Measurements from ENCODE around the gene LRRC46. TPM values are rescaled to one million over a fixed set of nuclear protein-coding genes. Genes with fewer than 3 reads are reported as not detected.

Gene LRRC46
- total RNA-seq, 1 experiment from 2014 or later, result 1.2 TPM

DNA sequence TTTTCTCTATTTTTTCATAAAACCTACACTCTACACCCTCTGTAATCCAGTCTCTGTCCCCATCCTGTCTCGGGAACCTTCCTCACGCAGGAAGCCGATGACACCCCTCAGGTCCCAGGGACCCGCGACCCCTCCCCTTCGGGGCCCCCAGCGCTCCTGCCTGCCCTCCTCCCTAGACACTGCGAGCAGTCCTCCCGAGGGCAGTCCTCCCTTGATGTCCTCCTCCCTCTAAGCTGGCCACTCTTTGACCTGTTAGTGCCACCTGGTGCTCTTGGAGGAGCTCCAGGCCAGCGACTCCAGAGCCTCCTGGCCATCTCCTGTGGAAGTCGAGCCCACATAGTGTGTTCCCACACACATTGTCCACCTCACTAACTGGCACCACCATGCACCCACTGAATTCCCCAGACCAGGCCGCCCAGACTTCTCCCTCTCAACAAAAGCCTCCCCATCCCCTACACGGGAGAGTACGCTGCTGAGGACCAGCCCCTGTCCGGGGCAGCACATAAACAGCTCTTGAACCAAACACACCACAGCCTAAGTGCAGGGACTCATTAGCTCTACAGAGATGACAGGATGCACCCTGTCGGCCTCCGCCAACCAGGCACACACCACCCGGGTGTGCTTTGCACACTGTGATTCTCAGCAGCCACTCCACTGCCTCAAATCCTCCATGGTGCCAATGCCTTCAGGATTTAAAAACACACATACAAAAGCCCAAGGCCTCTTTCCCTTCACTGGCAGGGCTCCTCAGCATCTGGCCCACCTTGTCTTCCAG is 19.1 kb upstream of the LRRC46 start:
- Mint-ChIP-seq H3K9me3 (ENCODE audit: unreplicated experiment) (no peaks in the 10 kb centered on the region), H3K36me3 (ENCODE audit: insufficient read depth, unreplicated experiment) (peaks cover 9% of the 10 kb centered on the region), H3K27ac (ENCODE audit: low read depth, unreplicated experiment) (no peak overlapping the region), H3K4me1 (ENCODE audit: insufficient read depth, unreplicated experiment) (peaks cover 23% of the 10 kb centered on the region), H3K27me3 (ENCODE audit: insufficient read depth, unreplicated experiment) (no peaks in the 10 kb centered on the region), H3K4me3 (ENCODE audit: unreplicated experiment) (no peak overlapping the region)
- BruUV-seq (replicated peaks), result no TSS peak
- POLR2A ChIA-PET, result interaction anchor here (1.1 kb wide), 1 partner anchor 19 kb away, joined by 3 read pairs; the partner anchor contains the start of genes LRRC46 and MRPL10
- CTCF ChIA-PET, result no interaction called here
- no peak for DNase-seq (ENCODE audit: unreplicated experiment)
- intact Hi-C loops (cut with micrococcal nuclease), result no loop called here
- TF ChIP-seq, protein P1, sequence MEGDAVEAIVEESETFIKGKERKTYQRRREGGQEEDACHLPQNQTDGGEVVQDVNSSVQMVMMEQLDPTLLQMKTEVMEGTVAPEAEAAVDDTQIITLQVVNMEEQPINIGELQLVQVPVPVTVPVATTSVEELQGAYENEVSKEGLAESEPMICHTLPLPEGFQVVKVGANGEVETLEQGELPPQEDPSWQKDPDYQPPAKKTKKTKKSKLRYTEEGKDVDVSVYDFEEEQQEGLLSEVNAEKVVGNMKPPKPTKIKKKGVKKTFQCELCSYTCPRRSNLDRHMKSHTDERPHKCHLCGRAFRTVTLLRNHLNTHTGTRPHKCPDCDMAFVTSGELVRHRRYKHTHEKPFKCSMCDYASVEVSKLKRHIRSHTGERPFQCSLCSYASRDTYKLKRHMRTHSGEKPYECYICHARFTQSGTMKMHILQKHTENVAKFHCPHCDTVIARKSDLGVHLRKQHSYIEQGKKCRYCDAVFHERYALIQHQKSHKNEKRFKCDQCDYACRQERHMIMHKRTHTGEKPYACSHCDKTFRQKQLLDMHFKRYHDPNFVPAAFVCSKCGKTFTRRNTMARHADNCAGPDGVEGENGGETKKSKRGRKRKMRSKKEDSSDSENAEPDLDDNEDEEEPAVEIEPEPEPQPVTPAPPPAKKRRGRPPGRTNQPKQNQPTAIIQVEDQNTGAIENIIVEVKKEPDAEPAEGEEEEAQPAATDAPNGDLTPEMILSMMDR (IDR thresholded peaks at IDR 0.05; ENCODE audit: unreplicated experiment), result no peak

DNA sequence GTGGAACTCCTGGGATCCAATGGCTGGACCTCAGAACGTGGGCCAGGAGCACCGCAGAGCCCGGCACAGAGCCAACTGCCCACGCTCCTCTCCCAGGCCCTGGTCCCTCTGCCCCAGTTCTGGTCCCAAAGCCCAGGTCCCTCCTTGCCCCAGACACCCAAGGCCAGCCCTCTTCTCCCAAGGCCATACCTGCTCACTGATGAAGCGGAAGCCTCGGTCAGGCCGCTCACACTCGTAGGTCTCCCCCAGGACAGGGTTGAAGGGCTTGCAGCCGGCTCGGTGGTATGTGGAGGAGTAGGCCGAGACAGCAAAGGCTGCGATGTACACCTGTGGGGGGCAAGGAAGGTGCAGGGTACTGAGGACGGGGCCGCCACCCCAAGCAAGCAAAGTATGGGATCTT is 18.4 kb upstream of the LRRC46 start:
- CTCF ChIA-PET, result no interaction called here
- no peak for DNase-seq (ENCODE audit: unreplicated experiment)
- intact Hi-C loops (cut with micrococcal nuclease), result no loop called here
- POLR2A ChIA-PET, result no interaction called here
- no peaks in the 10 kb centered on the region for H3K9me3 Mint-ChIP-seq (ENCODE audit: unreplicated experiment)
- peaks cover 9% of the 10 kb centered on the region for H3K36me3 Mint-ChIP-seq (ENCODE audit: insufficient read depth, unreplicated experiment)
- no peak overlapping the region for H3K4me3 Mint-ChIP-seq (ENCODE audit: unreplicated experiment)
- H3K4me1 Mint-ChIP-seq (ENCODE audit: insufficient read depth, unreplicated experiment), result peaks cover 23% of the 10 kb centered on the region
- TF ChIP-seq, protein P1 (IDR thresholded peaks at IDR 0.05; ENCODE audit: unreplicated experiment), result no peak
- H3K27me3 Mint-ChIP-seq (ENCODE audit: insufficient read depth, unreplicated experiment), result no peaks in the 10 kb centered on the region
- BruUV-seq (replicated peaks), result no TSS peak
- H3K27ac Mint-ChIP-seq (ENCODE audit: low read depth, unreplicated experiment), result no peak overlapping the region

DNA sequence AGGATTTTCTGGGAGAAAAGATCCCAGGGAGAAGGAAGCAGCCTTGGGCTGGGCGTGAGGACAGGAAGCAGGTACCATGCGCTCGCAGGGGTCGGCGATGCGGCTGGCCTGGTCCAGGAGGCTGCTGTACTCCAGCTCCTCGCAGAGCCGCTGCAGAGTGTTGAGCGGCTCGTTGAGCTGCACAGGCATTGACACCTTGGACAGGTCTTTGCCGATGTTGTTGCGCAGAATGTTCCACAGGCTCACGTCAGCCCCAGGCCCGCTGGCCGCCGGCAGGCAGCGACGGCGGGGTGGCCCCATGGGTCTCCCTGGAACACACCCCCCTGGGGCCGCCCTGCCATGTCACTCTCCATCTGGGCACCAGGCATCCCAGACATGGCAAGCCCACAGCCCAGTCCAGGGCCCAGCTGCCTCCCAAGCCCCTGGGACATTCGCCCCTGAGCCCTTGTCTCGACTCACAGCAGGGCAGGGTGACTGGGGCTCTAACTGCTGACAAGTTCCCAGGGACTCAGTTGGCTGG is 17.9 kb upstream of the LRRC46 start:
- CTCF ChIA-PET, result no interaction called here
- no peaks in the 10 kb centered on the region for H3K9me3 Mint-ChIP-seq (ENCODE audit: unreplicated experiment)
- peaks cover 9% of the 10 kb centered on the region for H3K36me3 Mint-ChIP-seq (ENCODE audit: insufficient read depth, unreplicated experiment)
- H3K27ac Mint-ChIP-seq (ENCODE audit: low read depth, unreplicated experiment), result no peak overlapping the region
- no peaks in the 10 kb centered on the region for H3K27me3 Mint-ChIP-seq (ENCODE audit: insufficient read depth, unreplicated experiment)
- peaks cover 23% of the 10 kb centered on the region for H3K4me1 Mint-ChIP-seq (ENCODE audit: insufficient read depth, unreplicated experiment)
- POLR2A ChIA-PET, result no interaction called here
- intact Hi-C loops (cut with micrococcal nuclease), result no loop called here
- DNase-seq (ENCODE audit: unreplicated experiment), result no peak
- TF ChIP-seq, protein P1 (IDR thresholded peaks at IDR 0.05; ENCODE audit: unreplicated experiment), result no peak
- BruUV-seq (replicated peaks), result no TSS peak
- no peak overlapping the region for H3K4me3 Mint-ChIP-seq (ENCODE audit: unreplicated experiment)

DNA sequence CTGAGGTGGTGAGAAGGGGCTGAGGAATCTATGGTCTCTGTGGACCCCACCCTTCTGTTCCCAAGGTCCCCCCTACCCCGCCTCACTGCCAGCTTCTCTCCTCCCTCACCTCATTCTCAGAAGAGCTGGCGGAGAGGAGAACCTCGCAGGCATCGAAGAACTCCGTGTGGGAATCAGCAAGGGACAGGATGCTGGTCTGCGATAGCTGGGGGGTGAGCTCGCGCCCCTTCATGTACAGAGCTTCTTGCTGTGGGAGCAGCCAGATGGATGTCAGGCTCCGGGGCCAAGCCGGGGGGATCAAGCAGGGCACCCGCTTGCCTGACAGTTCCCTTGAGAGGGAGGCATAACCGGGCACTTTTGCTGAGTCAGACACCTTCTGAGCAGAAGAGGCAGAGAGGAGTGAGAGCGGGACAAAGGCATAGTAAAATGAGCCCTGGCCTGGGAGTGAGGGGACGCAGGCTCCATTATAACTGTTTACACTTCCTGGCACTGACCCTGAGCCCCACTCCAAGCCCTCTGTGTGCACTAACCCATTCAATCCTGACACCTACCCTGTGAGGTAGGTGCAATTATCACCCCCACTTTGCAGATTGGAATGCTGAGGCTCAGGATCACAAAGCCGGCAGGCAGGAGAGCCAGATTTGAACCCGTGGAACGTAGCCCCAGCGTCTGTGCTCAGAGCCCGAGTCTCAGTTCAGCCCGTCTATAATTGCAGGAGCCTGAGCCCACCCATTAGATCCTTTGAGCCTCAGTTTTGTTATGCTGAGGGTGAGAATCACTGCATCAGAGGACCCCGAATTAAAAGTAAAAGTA is 16.2 kb upstream of the LRRC46 start:
- ChIA-PET CTCF (no interaction called here), POLR2A (interaction anchor here (0.7 kb wide), 1 partner anchor 16 kb away, joined by 4 read pairs; the partner anchor contains the start of genes LRRC46 and MRPL10)
- H3K27ac Mint-ChIP-seq (ENCODE audit: low read depth, unreplicated experiment), result no peak overlapping the region

More for the DNA sequence above, 16.2 kb upstream of the LRRC46 start:
- Mint-ChIP-seq H3K4me1 (ENCODE audit: insufficient read depth, unreplicated experiment) (peaks cover 22% of the 10 kb centered on the region), H3K9me3 (ENCODE audit: unreplicated experiment) (no peaks in the 10 kb centered on the region), H3K27me3 (ENCODE audit: insufficient read depth, unreplicated experiment) (no peaks in the 10 kb centered on the region), H3K4me3 (ENCODE audit: unreplicated experiment) (no peak overlapping the region), H3K36me3 (ENCODE audit: insufficient read depth, unreplicated experiment) (peaks cover 16% of the 10 kb centered on the region)
- intact Hi-C loops (cut with micrococcal nuclease), result no loop called here
- TF ChIP-seq, protein P1 (IDR thresholded peaks at IDR 0.05; ENCODE audit: unreplicated experiment), result no peak
- DNase-seq (ENCODE audit: unreplicated experiment), result no peak
- BruUV-seq (replicated peaks), result no TSS peak

Data from MCF 10A (cell line).